CD4-positive, alpha-beta T cell treated with Interleukin-1 beta for 1 hour (primary cell): ENCODE data around the gene ANKRD33.
A peak's percentile ranks its signal among the peaks of the same experiment; 100 is the strongest.

Experiments used
- DNase-seq, 2 donors: peaks; one replicate each; pipeline ENCODE4 v3.0.0-alpha.2; 2020 to 2022

ANKRD33 gene, protein sequence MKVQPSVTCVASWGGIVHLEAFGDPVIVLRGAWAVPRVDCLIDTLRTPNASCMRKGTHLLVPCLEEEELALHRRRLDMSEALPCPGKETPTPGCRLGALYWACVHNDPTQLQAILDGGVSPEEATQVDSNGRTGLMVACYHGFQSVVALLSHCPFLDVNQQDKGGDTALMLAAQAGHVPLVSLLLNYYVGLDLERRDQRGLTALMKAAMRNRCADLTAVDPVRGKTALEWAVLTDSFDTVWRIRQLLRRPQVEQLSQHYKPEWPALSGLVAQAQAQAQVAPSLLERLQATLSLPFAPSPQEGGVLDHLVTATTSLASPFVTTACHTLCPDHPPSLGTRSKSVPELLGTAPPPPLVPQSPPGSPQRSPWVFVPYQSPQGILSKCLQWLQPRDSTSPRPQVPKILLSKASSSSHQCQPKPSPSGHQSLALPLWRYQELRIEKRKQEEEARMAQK

GRCh38 chr12:51887476-51888315 is at the start of gene ANKRD33:
ANKRD33 (plus strand) TSS chr12:51888103; CDS start chr12:51888187, 84 bp downstream.
- DNase-seq: peak in 1 of 2 donors; percentile 20

GRCh38 chr12:51838762-51839161 is 49.1 kb upstream of the ANKRD33 start:
- DNase-seq: no peak

- no peak for DNase-seq
Measured at GRCh38 chr12:51839310-51839947, 48.5 kb upstream of the ANKRD33 start.

DNA sequence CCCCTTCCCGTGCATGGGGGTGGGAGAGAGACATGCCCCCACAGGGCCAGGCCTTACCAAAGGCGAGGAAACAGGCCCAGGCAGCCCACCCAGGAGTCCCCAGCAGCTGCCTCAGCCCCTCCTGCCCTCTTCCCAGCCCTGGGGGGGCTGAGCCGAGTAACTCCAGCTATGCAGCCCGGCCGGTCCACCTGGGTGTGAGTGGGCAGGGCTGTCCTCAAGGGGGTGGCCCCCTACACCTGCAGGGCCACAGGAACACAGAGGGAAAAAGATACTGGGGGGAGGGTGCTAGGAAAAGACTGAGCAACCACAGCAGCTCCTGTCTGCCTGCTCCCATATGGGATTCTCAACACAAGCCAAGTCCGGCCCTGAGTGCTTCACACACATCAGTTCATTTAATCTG is 46.9 kb upstream of the ANKRD33 start:
- no peak for DNase-seq

GRCh38 chr12:51841727-51842126 is 46.2 kb upstream of the ANKRD33 start:
- no peak for DNase-seq

DNA sequence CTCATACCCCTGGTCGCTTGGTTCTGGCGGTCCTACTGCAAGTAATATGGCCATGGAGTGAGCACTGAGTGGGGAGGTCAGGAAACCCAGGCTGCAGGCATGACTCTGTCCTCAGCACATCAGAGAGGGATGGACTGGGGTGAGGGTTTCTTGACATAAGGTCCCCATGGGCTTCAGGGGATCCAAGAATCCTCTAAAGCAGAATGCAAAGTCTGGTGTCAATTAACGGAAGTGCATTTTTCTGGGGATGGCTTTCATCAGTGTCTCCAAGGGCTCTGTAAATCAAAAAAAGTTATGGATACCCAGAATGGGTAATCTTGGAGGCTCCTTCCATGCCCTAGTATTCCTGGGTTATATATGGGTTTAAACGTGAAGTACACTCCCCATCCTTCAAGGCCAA is 43.0 kb upstream of the ANKRD33 start:
- DNase-seq: no peak

DNA sequence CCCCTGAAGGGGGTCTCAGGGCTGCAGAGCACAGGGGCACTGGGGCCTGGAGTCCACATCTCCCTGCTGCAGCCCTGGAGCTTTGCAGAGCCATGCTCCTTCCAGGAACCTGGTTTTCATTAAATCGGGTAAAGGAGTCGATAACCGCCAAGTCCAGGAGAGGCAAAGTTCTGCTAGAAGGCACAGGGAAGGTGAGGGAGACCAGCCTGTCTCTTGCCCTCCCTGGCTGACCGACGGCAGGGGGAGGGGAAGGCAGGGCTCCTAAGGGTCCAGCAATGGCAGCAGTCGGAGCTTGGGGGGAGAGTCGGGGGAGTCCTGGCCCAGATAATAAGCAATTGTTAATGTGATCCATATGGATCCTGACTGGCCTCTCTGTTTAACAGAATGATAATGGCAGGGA is 42.4 kb upstream of the ANKRD33 start:
- DNase-seq: no peak

DNA sequence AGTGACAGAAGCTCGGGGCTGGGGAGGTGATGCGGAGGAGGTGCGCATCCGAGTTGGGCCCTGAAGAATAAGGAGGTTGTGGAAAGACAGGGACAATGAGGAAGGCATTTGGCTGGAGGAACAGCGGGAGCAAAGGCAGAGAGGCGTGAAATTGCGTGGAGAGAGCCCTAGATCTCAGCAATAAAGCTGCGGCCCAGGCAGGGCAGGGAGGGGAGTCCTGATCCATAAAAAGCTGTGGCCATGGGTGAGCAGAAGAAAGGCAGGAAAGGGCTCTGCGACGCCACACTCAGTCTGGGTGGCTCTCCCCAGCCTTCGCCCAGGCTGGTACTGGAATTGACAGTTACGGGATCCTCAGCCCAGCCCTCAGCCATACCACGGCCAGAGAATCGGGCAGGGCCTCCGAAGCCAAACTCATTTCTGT is 41.6 kb upstream of the ANKRD33 start:
- DNase-seq: no peak

GRCh38 chr12:51846911-51847642 is 40.8 kb upstream of the ANKRD33 start:
- peak; percentile 45 to 55 for DNase-seq

DNA sequence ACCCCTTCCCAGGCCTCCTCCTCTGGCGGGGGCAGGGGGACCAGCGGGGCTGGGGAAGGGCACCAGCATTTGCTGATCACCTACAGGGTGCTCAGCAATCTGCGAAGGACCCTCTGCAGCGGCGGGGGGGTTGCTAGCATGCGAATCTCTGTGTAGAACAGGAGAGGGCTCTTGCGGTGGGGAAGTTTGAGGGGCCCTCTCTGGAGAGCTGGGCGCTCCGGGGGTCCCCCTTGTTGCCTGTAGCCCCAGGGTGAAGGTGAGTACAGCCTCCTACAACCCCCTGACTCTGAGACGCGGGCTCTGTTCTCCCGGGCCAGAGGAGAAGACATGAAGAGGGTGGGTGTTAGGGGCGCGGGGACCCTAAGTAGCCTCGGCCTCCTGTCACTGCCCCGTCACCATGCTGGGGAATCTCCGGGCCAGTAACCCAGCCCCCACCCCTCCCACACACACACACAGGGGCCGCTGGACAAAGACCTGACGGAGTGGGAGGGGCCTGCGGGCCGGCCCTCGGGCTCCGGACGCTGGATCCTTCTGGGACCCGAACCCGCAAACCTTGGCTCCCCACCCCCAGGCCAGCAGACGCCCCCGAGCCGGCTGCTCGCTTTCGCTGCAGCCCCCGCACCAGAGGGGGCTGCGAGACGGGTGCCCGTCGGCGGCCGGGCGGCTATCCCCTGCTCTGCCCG is 40.1 kb upstream of the ANKRD33 start:
- DNase-seq: no peak

DNA sequence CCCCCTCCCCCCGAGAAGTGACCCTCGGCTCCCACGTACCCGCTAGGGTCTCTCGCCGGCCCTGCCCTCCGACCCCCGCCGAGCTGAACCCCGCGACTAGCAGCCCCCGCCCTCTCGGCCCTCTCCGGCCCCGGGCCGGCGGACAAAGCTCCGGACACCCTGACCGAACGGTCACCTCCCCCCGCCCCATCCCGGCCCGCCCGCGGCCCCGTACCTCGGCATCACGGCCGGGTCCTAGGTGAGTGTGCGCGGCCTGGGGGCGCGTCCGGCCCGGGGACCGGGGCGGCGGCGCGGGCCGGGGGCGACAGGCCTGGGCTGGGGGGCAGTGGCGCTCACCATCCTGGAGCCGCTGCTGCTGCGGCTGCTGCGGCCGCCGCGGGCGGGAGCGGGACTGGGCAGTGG is 39.6 kb upstream of the ANKRD33 start, which contains the start of gene FIGNL2:
TSS of gene FIGNL2 (minus strand) at position 393 of the 402 bp plus-strand sequence. CDS start 26,305 bp downstream, outside the sequence.
- DNase-seq: no peak

DNA sequence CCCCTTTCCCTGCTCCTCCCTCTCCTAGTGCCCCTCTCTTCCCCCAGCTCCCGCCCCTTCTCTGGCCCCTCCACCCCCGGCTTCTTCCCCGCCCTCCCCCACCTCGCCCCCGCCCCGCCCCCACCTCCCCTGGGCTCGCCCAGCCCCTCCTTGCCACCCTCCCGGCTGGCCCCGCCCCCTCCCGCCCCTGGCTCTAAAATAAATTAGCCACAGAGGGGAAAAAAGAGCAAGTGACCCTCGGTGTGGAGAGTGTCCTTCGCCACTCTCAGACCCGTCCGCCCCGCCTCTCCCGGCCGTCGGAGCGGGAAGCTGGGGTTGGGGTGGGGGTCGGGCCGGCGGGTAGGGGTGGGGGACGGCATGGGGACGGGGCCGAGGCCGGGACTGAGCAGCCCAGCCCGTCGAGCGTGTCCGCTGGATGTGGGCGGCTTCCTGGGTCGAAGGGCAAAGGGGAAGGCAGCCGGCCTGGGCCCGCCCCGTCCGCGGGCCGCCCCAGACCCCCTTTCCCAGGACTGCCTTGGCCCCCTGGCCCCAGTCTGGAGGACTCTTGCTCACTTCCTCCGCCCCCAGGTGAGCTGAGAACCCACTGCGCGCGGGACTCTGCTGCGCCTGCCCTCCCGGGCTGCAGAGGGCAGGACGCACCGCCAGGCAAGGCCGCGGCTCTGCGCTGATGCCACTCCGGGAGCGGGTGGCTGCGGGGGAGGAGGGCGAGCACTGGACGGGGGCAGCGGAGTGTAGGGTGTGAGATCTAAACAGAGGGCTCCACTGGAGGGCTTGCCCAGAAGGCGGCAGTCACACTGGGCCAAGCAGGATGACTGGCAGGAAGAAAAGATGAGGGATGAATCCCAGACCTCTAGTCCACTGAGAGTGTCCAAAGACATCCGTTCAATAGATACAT is 38.8 kb upstream of the ANKRD33 start:
- no peak for DNase-seq

GRCh38 chr12:51850081-51850964 is 37.6 kb upstream of the ANKRD33 start:
- no peak for DNase-seq

GRCh38 chr12:51850965-51851299 is 37.0 kb upstream of the ANKRD33 start:
- no peak for DNase-seq

GRCh38 chr12:51851413-51852124 is 36.3 kb upstream of the ANKRD33 start:
- peak in 1 of 2 donors; percentile 15 for DNase-seq

DNA sequence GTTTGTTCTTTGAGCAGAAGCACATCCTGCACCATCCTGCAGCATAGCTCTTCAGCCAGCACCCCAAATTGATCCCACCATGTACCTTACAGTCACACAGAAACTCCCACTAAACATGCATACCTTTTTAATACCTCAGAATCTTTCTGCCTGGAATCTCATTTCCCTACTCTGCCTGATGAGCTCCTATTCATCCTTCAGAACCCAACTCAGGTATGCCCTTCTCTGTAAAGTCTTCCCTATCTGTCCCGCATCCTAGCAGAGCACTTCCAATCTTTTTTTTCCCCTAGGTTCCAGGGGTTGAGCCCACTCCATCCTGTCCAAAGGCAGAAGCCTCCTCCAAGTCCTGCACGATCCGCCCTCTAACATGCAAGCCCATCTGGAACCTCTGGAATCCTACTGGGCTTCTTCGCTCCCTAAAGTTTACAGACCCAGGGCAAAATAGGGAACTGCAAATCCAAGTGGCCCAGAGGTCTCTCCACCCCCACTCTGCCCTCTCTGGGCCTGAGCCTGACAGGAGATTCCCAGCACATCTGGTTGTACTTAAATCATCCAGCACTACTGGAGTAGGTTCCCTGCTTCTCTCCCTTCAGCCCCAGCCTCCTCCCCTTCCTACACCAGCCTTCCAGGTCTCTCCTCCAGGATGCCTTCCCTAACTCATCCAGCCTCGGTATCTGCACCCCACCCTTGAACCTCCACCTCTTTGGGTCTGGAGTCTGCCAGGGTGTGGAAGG is 35.3 kb upstream of the ANKRD33 start:
- no peak for DNase-seq

GRCh38 chr12:51855586-51856428 is 32.1 kb upstream of the ANKRD33 start:
- DNase-seq: no peak
